Measurements from ENCODE around the gene DIS3L2.
A peak's percentile ranks its signal among the peaks of the same experiment; 100 is the strongest.

Gene DIS3L2

DNA sequence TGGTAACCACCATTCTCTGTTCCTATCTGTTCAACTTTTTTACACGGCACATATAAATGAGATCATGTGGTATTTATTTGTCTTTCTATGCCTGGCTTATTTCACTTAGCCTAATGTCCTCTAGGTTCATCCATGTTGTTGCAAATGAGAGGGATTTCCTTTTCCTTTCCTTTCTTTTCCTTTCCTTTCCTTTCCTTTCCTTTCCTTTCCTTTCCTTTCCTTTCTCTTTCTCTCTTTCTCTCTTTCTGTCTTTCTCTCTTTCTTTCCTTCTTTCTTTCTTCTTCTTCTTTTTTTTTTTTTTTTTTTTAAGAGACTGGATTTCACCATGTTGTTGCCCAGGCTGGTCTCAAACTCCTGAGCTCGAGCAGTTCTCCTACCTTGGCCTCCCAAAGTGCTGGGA, 38.9 kb downstream of the DIS3L2 start:
- CTCF ChIA-PET, result no interaction called here
- POLR2A ChIA-PET (ENCODE audit: low non-redundant PET), result no interaction called here
- H3K27ac ChIP-seq, result no peak overlapping the region
- DNase-seq (ENCODE audit: low spot score), result no peak
- TF ChIP-seq, protein P1, sequence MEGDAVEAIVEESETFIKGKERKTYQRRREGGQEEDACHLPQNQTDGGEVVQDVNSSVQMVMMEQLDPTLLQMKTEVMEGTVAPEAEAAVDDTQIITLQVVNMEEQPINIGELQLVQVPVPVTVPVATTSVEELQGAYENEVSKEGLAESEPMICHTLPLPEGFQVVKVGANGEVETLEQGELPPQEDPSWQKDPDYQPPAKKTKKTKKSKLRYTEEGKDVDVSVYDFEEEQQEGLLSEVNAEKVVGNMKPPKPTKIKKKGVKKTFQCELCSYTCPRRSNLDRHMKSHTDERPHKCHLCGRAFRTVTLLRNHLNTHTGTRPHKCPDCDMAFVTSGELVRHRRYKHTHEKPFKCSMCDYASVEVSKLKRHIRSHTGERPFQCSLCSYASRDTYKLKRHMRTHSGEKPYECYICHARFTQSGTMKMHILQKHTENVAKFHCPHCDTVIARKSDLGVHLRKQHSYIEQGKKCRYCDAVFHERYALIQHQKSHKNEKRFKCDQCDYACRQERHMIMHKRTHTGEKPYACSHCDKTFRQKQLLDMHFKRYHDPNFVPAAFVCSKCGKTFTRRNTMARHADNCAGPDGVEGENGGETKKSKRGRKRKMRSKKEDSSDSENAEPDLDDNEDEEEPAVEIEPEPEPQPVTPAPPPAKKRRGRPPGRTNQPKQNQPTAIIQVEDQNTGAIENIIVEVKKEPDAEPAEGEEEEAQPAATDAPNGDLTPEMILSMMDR (conservative IDR thresholded peaks at IDR 0.05; ENCODE audit: low read depth), result no peak

DNA sequence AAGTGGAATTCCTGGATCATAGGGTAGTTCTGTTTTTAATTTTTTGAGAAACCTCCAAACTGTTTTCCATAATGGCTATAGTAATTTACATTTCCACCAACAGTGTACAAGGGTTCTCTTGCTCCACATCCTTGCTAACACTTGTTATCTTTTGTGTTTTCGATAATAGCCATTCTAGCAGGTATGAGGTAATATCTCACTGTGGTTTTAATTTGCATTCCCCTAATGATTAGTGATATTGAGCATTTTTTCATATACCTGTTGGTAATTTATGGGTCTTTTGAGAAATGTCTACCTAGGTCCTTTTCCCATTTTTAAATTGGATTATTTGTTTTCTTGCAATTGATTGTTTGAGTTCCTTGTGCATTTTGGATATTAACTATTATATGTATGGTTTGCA, 39.6 kb downstream of the DIS3L2 start:
- ChIA-PET POLR2A (ENCODE audit: low non-redundant PET) (interaction anchor here (0.7 kb wide), 1 partner anchor 9 kb away, joined by 3 read pairs; no protein-coding TSS in a partner anchor), CTCF (no interaction called here)

DNA sequence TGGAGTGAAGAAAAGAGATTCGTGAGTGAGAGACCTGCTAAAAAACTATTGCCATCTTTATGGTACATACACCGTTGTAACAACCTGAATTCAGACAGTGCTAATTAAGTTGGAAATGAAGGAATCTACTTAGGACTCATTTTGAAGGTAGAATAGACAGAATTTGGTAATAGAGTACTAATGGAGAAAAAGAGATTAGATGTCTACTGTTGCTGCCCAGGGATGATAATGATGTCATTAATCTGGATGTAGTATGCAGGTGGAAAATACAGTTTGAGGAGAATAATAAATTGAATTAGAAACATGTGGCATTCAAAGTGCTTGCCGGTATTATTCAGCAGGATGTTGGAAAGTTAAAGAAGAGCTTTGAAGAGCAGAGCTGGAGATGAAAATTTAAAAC, 44.7 kb downstream of the DIS3L2 start:
- TF ChIP-seq, protein P1 (conservative IDR thresholded peaks at IDR 0.05; ENCODE audit: low read depth), result no peak
- POLR2A ChIA-PET (ENCODE audit: low non-redundant PET), result no interaction called here
- no peak for DNase-seq (ENCODE audit: low spot score)
- CTCF ChIA-PET, result no interaction called here
- no peak overlapping the region for H3K27ac ChIP-seq

More for the DNA sequence above, 39.6 kb downstream of the DIS3L2 start:
- TF ChIP-seq, protein P1 (conservative IDR thresholded peaks at IDR 0.05; ENCODE audit: low read depth), result no peak
- DNase-seq (ENCODE audit: low spot score), result no peak
- no peak overlapping the region for H3K27ac ChIP-seq

DNA sequence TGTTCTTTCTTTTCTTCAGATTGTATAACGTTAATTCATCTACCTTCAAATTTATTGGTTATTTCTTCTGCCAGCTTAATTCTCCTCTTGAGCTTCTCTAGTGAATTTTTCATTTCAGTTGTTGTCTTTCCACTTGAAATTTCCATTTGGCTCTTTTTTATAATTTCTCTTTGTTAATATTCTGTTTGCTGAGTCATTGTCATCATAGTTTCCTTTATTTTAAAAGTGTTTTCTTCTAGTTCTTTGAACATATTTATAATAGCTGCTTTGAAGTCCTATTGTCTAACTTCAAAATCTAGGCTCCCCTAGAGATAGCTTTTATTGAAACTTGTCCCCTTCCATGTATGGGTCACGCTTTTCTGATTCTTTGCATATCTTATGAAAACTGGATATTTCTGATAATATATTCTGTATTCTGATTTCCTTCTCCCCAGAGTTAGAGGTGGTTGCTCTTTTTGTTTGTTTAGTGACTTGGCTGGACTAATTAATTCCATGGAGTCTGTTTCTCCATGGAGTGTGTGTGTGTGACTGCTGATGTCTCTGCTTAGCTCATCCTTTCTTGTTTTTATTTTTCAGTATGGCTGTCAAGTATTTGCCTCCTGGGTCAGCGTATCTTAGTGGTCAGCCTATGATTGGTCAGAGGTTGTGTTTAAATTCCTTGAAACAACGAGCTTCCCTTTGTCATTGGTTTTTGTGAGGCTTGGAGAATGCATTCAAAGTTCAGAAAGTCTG, 47.6 kb downstream of the DIS3L2 start:
- no peak for DNase-seq (ENCODE audit: low spot score)
- H3K27ac ChIP-seq, result no peak overlapping the region
- POLR2A ChIA-PET (ENCODE audit: low non-redundant PET), result no interaction called here
- CTCF ChIA-PET, result interaction anchor here (0.6 kb wide), 2 partner anchors 15 to 1995 kb away, joined by 3 read pairs; no protein-coding TSS in a partner anchor
- TF ChIP-seq, protein P1 (conservative IDR thresholded peaks at IDR 0.05; ENCODE audit: low read depth), result no peak

DNA sequence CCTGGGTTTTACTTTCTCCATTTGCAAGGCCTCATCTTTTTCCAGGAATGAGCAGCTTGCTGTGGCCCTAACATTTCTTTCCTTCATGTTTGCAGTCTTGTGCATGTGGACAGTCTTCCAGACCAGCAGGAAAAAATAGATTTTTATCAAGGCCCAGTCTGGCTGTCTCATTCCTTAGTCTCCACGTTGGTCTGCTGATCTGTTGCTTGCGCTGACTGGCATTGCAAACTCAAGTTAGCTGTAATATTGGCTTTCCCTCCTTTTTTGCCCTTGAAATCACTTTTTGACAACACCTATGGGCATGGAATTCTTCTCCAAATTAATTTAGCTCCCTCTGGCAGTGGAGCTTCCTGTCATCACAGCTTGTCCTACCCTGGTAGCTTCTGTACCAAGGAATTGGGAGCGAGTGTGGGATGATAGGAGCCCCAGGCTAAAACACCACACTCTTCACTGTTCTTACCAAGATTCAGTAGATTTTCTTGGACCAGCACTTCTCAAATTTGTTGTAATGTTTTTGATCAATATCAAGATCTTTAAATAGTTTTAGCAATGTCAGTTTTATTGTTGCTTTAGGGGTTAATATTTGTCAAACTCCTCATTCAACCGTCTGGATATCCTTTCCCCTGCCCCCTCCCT, 48.2 kb downstream of the DIS3L2 start:
- DNase-seq (ENCODE audit: low spot score), result no peak
- ChIA-PET CTCF (interaction anchor here (0.6 kb wide), 1 partner anchor 1994 kb away, joined by 3 read pairs; no protein-coding TSS in a partner anchor), POLR2A (ENCODE audit: low non-redundant PET) (no interaction called here)
- TF ChIP-seq, protein P1 (conservative IDR thresholded peaks at IDR 0.05; ENCODE audit: low read depth), result no peak
- H3K27ac ChIP-seq, result no peak overlapping the region

DNA sequence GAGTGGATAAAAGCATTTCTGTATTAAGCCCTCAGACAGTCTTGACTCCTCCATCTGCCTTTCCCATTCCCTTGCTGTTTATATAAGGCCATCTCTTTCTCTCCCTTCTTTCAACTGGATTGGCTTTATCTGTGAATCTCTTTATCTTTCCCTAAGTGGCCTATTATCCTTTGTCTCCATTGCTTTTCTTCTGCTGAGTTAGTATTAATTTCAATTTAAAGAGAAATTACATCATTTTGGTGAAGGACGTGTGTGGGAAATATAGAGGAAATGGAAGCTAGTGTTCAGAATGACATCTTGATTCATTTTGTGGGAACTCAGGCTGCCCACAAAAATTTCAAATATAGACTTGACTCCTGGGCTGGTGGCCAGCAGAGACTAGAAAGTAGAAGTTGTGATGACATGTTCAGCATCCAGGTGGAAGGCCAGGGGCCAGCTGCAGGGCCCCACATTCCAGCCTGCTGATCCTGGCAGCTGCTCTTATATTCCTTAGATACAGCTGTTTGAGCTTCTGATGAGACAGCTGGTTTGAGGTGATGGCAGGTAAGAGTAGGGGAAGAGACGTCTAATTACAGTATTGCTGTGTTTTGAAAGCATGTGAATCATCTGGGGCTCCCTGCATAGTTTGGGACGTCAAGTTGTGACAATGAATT, 52.3 kb downstream of the DIS3L2 start:
- TF ChIP-seq, protein P1 (conservative IDR thresholded peaks at IDR 0.05; ENCODE audit: low read depth), result no peak
- peak overlapping the region; percentile 63 for H3K27ac ChIP-seq
- CTCF ChIA-PET, result no interaction called here
- DNase-seq (ENCODE audit: low spot score), result peak; percentile 82
- POLR2A ChIA-PET (ENCODE audit: low non-redundant PET), result no interaction called here

Data from RWPE1 (cell line).